NCI-H2196 (cell line): ENCODE measurements around the gene ZMYND8.
"Not testable (repeated sequence)": the region's sequence is repeated elsewhere in the genome, so short reads cannot be mapped to it uniquely, and the experiment has no call there.

Experiments
- DNase-seq: peaks from one replicate; lab custom pipeline; 2025; ENCODE audit not compliant: unreplicated experiment; lab: John Stamatoyannopoulos, UW

ZMYND8 gene

GRCh38 chr20:47287609-47288144, 68.8 kb downstream of the ZMYND8 start:
- DNase-seq, result no peak

DNA sequence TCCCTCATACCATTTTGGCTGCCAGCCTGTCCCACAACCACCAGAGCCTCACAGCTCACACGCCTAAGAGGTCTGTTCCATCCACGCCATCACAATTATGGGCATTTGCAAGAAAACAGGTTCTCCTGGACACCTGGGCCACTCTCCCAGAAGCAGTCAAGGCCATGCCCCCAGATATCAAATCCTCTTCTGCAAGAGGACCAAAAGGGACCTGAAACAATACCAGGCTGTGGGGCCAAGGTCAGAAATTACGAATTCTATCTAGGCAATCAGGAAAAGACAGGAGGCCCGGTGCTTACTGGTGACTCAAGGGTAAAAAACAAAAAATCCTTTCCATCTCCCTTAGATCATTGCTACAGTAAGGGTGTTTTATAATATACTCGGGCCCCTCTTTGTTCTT, 69.8 kb downstream of the ZMYND8 start:
- no peak for DNase-seq

- no peak for DNase-seq
Measured at GRCh38 chr20:47285189-47285588, 71.3 kb downstream of the ZMYND8 start.

DNA sequence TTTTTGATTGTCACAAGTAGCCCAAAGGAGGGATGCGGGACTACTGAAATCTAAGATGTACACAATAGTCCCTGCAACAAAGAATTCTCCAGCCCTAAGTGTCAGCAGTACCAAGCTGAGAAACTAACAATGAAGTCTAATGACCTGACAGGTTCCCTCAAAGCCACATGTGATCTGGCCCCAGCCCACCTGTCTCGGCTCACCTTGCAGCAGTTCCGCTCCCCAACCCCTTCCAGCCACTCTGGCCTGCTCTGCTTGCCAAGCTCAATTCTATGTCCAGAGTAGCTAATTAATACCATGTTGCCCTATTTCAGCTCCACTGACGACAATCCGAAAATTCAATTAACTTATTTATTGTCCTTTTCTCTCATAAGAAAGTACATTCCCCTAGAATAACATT, 72.1 kb downstream of the ZMYND8 start:
- no peak for DNase-seq

GRCh38 chr20:47283411-47283810, 73.1 kb downstream of the ZMYND8 start:
- no peak for DNase-seq

GRCh38 chr20:47282864-47283263, 73.6 kb downstream of the ZMYND8 start:
- DNase-seq, result no peak

- no peak for DNase-seq
Measured at GRCh38 chr20:47281376-47281775, 75.1 kb downstream of the ZMYND8 start.

DNA sequence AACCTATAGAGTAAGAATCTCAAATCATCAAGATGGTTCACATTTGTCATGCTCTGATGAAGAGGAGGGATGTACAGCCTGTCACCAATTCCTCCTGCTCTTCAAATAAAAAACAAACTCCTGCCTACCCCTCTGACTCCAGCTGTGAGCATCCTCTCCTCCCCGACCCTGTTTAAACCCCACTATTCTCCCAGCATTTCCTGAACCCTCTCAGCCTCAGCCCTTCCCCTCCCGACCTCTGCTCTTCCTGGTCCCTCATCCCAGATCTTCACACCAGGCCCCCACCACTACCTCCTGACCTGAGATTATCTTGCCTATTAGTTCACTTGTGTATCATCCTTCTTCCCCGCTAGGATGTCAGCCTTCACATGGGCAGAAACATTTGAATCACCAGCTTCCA, 75.8 kb downstream of the ZMYND8 start:
- DNase-seq, result no peak

DNA sequence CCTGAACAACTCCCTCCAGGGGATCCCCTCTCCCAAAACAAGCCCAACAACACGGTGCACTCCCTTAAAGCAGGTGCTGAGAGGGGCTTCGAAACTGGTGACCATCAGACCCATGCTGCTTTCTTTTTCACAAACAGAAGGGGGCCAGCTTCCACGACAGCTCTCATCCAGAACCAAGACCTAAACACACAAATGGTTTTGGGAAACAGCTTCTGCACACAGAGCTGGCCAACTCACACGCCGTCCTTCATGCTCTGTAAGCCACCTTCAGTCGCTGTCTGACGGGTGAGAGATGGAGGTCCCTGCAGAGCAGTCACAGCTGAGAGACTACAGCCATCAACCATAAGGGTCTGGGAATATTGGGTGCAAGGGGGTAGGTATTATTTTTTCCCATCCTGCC, 76.3 kb downstream of the ZMYND8 start:
- DNase-seq, result no peak

DNA sequence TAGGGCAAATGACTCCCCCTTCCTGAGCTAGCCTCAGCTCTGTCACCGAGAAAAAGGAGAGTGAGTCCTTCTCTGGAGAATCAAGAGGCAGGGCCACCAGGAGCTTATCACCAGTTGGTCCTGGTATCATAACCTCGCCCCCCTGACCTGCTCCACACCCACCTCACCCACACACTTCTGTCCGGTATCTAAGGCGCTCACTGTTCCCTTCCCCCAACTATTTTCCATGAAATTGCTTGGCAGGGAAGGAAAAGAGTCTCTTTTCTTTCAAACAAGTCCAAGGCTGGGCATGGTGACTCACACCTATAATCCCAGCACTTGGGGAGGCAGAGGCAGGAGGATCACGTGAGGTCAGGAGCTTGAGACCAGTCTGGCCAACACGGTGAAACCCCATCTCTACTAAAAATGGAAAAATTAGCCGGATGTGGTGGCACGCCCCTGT, 77.6 kb downstream of the ZMYND8 start:
- DNase-seq, result no peak

DNA sequence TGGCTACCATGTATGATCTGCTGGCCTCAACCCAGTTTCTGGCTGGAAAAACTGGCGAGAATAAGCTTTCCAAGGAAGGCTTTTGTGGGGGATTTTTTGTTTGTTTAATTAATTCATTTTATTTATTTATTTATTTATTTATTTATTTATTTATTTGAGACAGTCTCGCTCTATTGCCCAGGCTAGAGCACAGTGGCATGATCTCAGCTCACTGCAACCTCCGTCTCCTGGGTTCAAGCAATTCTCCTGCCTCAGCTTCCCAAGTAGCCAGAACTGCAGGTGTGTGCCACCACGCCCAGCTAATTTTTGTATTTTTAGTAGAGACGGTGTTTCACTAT, 79.0 kb downstream of the ZMYND8 start:
- not testable (repeated sequence) for DNase-seq

DNA sequence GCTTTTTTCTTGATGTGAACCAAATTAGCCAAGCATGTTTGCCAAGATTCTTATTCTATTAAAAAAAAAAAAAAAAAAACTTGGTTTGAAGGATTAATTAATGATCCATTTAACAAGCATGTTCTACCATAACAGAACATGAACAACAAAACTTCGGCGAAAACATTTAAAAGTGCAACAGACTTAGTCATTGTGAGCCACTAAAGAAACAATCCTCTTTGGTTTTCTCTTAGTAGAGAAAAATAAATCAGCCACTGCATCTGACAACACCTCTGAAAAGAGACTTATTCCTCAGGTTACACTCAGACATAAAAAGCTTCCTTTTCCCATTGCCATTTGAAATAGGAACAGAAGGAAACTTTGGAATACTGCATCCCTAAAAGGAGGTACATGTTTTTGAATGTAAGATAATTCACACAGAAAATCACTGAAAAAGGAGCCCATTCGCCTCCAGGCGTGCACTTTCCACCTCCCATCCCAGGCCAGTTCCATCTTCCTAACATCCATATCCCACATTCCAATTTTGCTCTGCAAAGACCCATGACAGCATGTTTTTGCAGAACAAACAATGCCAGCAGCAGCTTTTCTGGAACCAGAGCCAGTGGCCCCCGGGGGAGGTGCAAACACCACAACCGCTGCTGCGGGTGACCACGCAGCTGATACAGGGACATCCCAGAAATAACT, 79.5 kb downstream of the ZMYND8 start:
- no peak for DNase-seq

GRCh38 chr20:47276251-47276650, 80.2 kb downstream of the ZMYND8 start:
- DNase-seq, result no peak

- DNase-seq, result no peak
Measured at GRCh38 chr20:47275548-47275947, 81.0 kb downstream of the ZMYND8 start.

DNA sequence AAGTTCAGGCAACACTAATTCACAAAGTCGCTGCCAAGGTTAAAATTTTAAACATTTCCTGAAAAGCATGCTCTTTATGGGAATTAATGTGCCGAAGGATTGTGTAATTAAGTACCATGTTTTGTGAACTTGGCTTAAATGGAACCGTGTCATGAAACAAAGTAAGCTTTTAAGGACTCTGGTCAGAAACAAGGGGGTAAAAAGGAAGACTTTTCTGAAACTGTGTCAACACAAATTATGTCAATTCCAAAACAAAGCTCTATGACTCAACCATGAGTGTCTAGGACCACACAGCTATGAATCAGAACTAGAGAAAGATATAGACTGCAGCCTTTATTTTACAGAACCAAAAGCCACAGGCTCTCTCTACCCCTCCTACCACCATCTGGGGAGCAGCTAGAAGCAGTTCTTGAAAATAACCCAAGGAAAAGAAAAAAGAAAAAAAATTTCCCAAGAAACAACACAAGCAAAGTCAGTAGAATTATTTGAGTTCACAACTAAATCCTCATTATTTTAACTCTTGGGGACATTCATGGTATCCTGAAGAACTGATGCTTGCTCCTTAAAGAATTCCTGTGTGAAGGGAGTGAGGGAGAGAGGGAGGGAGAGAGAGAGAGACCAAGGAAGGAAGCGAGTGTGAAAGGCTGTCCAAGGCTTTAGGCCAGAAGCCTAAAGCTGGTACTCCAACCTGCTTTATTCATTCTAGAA, 81.9 kb downstream of the ZMYND8 start:
- peak; percentile 23 for DNase-seq

- DNase-seq, result no peak
Measured at GRCh38 chr20:47273591-47274235, 82.8 kb downstream of the ZMYND8 start.

DNA sequence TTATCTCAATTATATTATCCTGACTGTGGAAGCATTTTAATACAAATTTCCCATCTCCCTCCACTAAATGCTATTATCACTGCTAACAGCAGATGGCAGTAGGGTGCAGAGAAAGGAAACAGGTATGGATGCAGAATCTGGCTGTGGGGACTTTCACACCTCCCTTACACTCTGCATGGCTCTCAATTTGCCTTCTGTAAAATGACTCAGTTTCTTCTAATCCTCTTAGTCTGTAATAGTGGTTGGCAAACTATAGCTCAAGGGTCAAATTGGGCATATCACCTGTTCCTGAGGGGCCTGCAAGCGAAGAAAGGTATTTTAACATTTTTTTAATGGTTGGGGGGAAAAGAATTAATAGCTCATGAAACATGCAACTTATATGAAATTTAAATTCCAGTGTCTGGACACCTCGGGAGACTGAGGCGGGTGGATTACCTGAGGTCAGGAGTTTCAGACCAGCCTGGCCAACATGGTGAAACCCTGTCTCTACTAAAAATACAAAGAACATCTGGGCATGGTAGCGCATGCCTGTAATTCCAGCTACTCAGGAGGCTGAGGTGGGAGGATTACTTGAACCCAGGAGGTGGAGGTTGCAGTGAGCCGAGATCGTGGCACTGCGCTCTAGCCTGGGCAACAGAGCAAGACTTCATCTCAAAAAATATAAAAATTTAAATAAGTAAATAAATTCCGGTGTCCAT, 83.5 kb downstream of the ZMYND8 start:
- peak; percentile 83 for DNase-seq

- no peak for DNase-seq
Measured at GRCh38 chr20:47271046-47271615, 85.4 kb downstream of the ZMYND8 start.

DNA sequence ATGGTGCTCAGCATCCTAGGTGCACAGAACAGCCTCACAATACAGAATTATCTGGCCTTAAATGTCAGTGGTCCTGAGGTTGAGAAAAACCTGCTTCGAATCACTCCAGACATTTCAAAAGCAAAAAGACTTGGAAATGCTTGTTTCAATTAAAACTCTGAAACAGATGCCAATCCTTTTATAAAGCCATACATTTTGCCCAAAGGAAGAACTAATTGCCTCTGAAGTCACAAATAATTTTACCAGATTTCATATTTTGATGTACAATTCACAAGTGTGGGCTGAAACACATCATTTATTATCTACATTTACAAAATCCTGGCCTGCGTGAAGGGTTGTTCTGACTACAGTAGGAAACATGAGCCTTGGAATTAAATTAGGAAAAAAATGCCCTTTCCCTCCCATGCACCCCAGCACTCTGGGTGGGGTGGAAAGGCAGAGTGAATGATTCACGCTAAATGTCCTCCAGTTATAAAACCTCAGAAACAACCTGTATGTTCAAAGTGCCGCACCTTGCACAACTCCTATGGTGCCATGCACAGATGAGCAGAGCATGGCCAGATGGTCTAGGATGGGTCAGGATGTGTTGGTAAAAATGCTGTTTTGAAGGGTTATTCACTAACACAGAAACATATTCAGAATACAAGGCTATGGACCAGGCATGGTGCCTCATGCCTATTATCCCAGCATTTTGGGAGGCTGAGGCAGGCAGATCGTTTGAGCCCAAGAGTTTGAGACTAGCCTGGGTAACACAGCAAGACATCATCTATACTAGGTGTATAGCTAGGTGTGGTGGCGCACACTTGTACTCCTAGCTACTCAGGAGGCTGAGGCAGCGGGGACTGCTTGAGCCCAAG, 87.0 kb downstream of the ZMYND8 start:
- DNase-seq, result no peak

DNA sequence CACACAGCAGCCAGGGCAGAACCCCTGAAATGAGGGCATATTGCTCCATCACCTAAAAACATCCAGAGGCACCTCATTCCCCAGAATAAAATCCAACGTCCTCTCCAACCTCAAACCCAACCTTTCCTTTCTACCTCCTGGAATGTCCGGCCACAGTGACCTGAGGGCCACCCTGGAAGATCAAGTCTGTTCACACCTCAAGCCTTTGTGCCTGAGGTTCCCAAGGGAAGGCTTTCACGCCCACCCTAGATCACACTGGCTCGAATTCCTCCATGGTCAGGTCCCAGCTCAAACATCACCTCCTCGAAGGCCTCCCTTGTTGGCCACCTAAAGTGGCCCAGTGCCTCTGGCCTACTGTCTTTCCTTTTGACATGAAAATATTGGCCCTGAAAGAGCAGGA, 88.9 kb downstream of the ZMYND8 start:
- no peak for DNase-seq
